Activated naive CD8-positive, alpha-beta T cell treated with anti-CD3 and anti-CD28 coated beads, Interleukin-2, amount 10 ng/mL, durations not matched to agents 7 days and 5 days (primary cell): ENCODE data around the gene UBALD2. TPM values are rescaled to one million over a fixed set of nuclear protein-coding genes. Genes with fewer than 3 reads are reported as not detected.
A peak's percentile ranks its signal among the peaks of the same experiment; 100 is the strongest.

ENCODE experiments used
- ATAC-seq: fragments of 150-1000 bp; cut with Tn5 transposase; one replicate; pipeline ENCODE4 v1.10.0; 2021; ENCODE audit warnings: low read depth, moderate library complexity
- POLR2A ChIA-PET: fragments of 350-600 bp; sonication (Branson Sonifier 250); formaldehyde crosslinking; loops from one replicate; lab custom pipeline; 2021; ENCODE audit warnings: antibody characterized with exemption; lab: Charles Lee
- DNase-seq: peaks from one replicate; pipeline ENCODE4 v3.0.0; 2021
- H3K27ac Mint-ChIP-seq: one replicate; pipeline ENCODE4 v1.8.0; 2022; ENCODE audit warnings: mild to moderate bottlenecking, mixed read lengths
- H3K27me3 Mint-ChIP-seq: one replicate; pipeline ENCODE4 v1.8.0; 2022; ENCODE audit warnings: mild to moderate bottlenecking, moderate library complexity, mixed read lengths
- H3K36me3 Mint-ChIP-seq: one replicate; pipeline ENCODE4 v1.8.0; 2021; ENCODE audit warnings: mild to moderate bottlenecking, mixed read lengths
- H3K4me1 Mint-ChIP-seq: one replicate; pipeline ENCODE4 v1.8.0; 2021; ENCODE audit warnings: mixed read lengths
- H3K4me3 Mint-ChIP-seq: one replicate; pipeline ENCODE4 v1.8.0; 2022; ENCODE audit warnings: mild to moderate bottlenecking, moderate library complexity, mixed read lengths
- H3K9me3 Mint-ChIP-seq: one replicate; pipeline ENCODE4 v1.8.0; 2021; ENCODE audit warnings: mixed read lengths
- total RNA-seq, 2 experiments: library from RNA; stranded (reverse); gene quantifications; one replicate each; pipeline ENCODE4 v1.2.3, GENCODE V29; 2021

UBALD2 gene
- total RNA-seq, 2 experiments from 2014 or later, result 344 to 375 TPM

DNA sequence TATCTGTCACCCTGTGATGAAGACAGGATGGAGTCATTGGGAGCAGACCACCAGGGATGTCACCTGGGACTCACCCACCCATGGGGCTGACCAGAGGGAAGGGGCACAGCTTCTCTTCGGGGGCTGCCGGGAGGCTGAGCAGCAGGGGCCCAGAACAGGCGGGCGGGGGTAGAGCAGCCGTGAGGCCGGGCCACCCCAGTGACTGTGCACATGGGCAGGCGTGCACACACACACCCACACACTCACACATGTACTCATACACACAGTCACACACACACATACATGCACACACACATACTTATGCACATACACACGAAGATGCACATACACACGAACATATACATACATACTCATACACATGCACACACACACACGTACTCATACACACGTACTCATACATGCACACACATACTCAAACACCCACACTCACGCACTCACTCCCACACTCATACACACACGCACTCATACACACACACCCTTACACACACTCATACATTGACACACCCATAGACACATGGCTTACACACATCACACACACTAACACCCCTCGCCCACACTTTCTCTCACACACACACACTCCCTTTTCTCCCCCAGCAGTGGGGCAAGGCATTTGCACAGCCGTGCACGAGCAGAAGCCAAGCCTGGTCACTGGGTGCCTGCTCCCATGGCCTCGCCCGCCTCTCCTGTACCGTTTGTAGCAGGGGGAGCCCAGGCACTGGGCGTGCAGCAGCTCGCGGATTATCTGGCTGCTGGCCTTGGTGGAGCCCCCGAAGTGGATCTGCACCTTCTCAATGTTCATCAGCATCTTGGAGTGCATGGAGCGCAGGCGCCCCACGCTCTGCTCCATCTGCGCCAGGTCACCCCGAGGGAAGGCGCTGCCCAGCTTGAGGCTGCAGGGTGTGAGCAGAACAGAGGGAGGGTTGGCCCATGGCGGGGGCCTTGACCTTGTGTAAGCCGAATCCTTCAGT, 12.4 kb downstream of the UBALD2 start:
- no peak for DNase-seq
- H3K4me1 Mint-ChIP-seq, result peaks cover 29% of the 10 kb centered on the region

DNA sequence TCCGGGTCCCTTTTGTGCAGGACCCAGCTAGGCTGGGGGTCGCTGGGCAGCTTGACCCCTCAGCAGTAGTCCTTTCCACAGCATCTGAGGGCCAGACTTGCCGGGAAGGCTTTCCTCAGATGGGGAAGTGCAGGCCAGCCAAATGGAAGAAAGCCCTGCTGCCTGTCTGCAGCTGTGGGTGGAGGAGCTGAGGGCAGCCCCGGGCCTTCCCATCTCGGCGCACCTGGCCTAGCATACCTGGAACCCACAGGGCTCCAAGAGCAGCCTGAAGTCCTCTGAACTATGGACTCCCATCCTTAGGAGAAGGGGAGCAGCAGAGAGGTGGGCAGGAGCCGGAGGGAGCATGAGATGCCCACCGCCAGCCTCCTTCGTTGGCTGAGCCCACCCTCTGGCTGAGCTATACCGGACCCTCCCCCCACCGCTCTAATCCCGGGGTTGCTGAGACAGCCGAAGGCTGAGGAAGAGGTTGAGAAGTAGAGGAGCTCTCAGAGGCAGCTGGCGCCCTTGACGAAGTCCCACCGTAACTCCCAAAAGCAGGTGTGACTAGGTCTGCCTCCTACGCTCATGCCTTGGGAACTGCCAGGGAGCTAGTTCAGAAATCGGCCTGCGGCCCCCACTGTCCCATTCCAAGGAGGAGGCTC, 13.2 kb downstream of the UBALD2 start:
- no peak for DNase-seq
- Mint-ChIP-seq H3K9me3 (no peaks in the 10 kb centered on the region), H3K27ac (no peak overlapping the region), H3K4me3 (no peak overlapping the region), H3K27me3 (no peaks in the 10 kb centered on the region), H3K36me3 (peaks cover 3% of the 10 kb centered on the region), H3K4me1 (peaks cover 21% of the 10 kb centered on the region)
- no peak for ATAC-seq
- POLR2A ChIA-PET, result interaction anchor here (0.5 to 24.4 kb wide), 6 partner anchors 27 to 1130 kb away, joined by 3 to 1721 read pairs (median 5); partner anchors contain the start of genes RNF157 and UBALD2

More for the DNA sequence above, 12.4 kb downstream of the UBALD2 start:
- H3K4me3 Mint-ChIP-seq, result no peak overlapping the region
- H3K27me3 Mint-ChIP-seq, result no peaks in the 10 kb centered on the region
- POLR2A ChIA-PET, result interaction anchor here (0.6 to 26.9 kb wide), 6 partner anchors 26 to 1130 kb away, joined by 4 to 1721 read pairs (median 144); partner anchors contain the start of genes RNF157 and UBALD2
- ATAC-seq, result no peak
- H3K9me3 Mint-ChIP-seq, result no peaks in the 10 kb centered on the region
- H3K27ac Mint-ChIP-seq, result peak overlapping the region; percentile 52
- H3K36me3 Mint-ChIP-seq, result peaks cover 3% of the 10 kb centered on the region

GRCh38 chr17:76278952-76279741, 14.0 kb downstream of the UBALD2 start:
- Mint-ChIP-seq H3K27ac (peak overlapping the region; percentile 45), H3K9me3 (no peaks in the 10 kb centered on the region), H3K4me1 (peaks cover 15% of the 10 kb centered on the region), H3K27me3 (no peaks in the 10 kb centered on the region), H3K4me3 (no peak overlapping the region), H3K36me3 (peaks cover 3% of the 10 kb centered on the region)
- DNase-seq (peak; percentile 92), ATAC-seq (peak; percentile 77)
- POLR2A ChIA-PET, result interaction anchor here (0.5 to 24.4 kb wide), 14 partner anchors 7 to 265 kb away, joined by 3 to 1721 read pairs (median 4); partner anchors contain the start of genes EXOC7, FOXJ1, RNF157 and UBALD2

- Mint-ChIP-seq H3K27ac (peak overlapping the region; percentile 45), H3K4me1 (peaks cover 10% of the 10 kb centered on the region), H3K9me3 (no peaks in the 10 kb centered on the region), H3K27me3 (no peaks in the 10 kb centered on the region), H3K4me3 (no peak overlapping the region), H3K36me3 (peaks cover 3% of the 10 kb centered on the region)
- POLR2A ChIA-PET, result interaction anchor here (0.5 to 24.4 kb wide), 13 partner anchors 8 to 266 kb away, joined by 3 to 1721 read pairs (median 4); partner anchors contain the start of genes EXOC7, FOXJ1, RNF157 and UBALD2
- ATAC-seq (no peak), DNase-seq (no peak)
Observed at GRCh38 chr17:76279742-76280287, 14.7 kb downstream of the UBALD2 start.

GRCh38 chr17:76280650-76281049, 15.5 kb downstream of the UBALD2 start:
- no peak overlapping the region for H3K4me3 Mint-ChIP-seq
- no peaks in the 10 kb centered on the region for H3K27me3 Mint-ChIP-seq
- ATAC-seq (no peak), DNase-seq (no peak)
- POLR2A ChIA-PET, result interaction anchor here (0.6 to 24.4 kb wide), 5 partner anchors 9 to 158 kb away, joined by 3 to 1721 read pairs (median 10); partner anchors contain the start of genes RNF157 and UBALD2
- no peak overlapping the region for H3K27ac Mint-ChIP-seq
- no peaks in the 10 kb centered on the region for H3K9me3 Mint-ChIP-seq
- H3K36me3 Mint-ChIP-seq, result peaks cover 1% of the 10 kb centered on the region
- H3K4me1 Mint-ChIP-seq, result peaks cover 6% of the 10 kb centered on the region

DNA sequence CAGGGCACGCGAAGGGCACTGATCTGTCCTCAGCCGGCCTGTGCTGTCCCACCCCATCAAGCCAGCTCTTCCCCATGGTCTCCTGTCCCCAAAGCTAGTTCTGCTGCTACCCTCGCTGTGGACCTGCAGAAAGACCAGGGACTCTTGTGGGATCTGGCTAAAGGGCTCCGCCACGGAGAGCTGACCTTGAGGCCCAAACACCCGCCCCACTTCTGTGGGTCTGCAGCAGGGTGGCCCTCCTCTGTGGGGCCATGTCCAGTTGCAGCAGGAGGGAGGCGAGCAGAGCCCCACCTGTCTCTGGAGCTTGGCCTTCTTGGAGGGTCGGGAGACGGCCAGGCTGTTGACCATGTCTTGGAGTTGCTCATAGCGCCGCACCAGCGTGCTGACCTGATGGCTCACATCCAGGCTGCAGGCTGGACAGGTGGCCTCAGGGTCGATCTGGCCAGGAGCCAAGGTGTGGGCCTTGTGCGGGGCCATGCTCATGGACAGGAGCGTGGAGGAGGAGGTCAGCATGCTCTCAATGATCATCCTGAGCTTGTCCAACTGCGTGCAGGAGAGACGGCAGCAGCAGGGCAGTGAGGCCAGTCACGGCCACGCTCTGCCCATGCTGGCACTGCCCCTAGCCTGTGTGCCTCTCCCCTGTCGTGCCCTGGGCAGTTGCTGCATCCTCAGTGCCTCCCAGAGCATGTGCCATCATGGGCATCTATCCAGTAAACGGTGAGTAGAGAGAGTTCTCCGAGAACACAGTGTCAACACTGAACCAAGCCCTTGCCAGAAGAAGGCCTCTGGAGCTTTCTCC, 16.6 kb downstream of the UBALD2 start:
- DNase-seq, result no peak
- no peak for ATAC-seq
- no peaks in the 10 kb centered on the region for H3K27me3 Mint-ChIP-seq
- H3K4me1 Mint-ChIP-seq, result peaks cover 6% of the 10 kb centered on the region
- POLR2A ChIA-PET, result interaction anchor here (0.5 to 24.4 kb wide), 6 partner anchors 9 to 284 kb away, joined by 3 to 1721 read pairs (median 4); partner anchors contain the start of genes RNF157 and UBALD2
- H3K4me3 Mint-ChIP-seq, result no peak overlapping the region
- H3K9me3 Mint-ChIP-seq, result no peaks in the 10 kb centered on the region
- peaks cover 1% of the 10 kb centered on the region for H3K36me3 Mint-ChIP-seq
- H3K27ac Mint-ChIP-seq, result no peak overlapping the region

GRCh38 chr17:76292567-76292966, 27.4 kb downstream of the UBALD2 start:
- H3K27ac Mint-ChIP-seq, result no peak overlapping the region
- no peaks in the 10 kb centered on the region for H3K27me3 Mint-ChIP-seq
- H3K9me3 Mint-ChIP-seq, result no peaks in the 10 kb centered on the region
- H3K4me3 Mint-ChIP-seq, result no peak overlapping the region
- DNase-seq (no peak), ATAC-seq (no peak)
- H3K36me3 Mint-ChIP-seq, result peaks cover 5% of the 10 kb centered on the region
- no peaks in the 10 kb centered on the region for H3K4me1 Mint-ChIP-seq
- POLR2A ChIA-PET, result no interaction called here

DNA sequence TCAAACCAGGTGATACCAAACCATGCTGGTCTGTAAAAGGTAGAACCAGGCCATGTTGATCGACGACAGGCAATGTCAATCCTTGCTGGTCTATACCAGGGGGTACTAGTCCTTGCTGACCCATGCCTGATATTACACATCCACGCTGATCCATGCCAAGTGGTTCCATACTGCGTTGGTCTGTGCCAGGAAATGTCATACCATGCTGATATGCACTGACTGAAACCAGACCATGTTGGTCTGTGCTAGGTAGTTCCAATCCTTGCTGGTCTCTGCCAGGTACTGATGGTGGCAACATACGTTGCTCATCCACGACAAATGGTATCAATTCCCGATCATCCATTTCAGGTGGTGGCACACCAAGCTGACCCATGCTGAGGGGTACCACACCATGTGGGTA, 28.0 kb downstream of the UBALD2 start:
- Mint-ChIP-seq H3K27ac (no peak overlapping the region), H3K36me3 (peaks cover 5% of the 10 kb centered on the region), H3K9me3 (no peaks in the 10 kb centered on the region), H3K27me3 (no peaks in the 10 kb centered on the region), H3K4me1 (no peaks in the 10 kb centered on the region), H3K4me3 (no peak overlapping the region)
- no peak for DNase-seq
- no peak for ATAC-seq
- POLR2A ChIA-PET, result no interaction called here

GRCh38 chr17:76296186-76296585, 31.0 kb downstream of the UBALD2 start:
- Mint-ChIP-seq H3K4me1 (peaks cover 3% of the 10 kb centered on the region), H3K27ac (no peak overlapping the region), H3K27me3 (no peaks in the 10 kb centered on the region), H3K36me3 (peaks cover 5% of the 10 kb centered on the region), H3K9me3 (no peaks in the 10 kb centered on the region), H3K4me3 (no peak overlapping the region)
- ATAC-seq (no peak), DNase-seq (no peak)
- POLR2A ChIA-PET, result no interaction called here

- no peak for ATAC-seq
- H3K4me3 Mint-ChIP-seq, result no peak overlapping the region
- no peak overlapping the region for H3K27ac Mint-ChIP-seq
- DNase-seq, result no peak
- H3K9me3 Mint-ChIP-seq, result no peaks in the 10 kb centered on the region
- no peaks in the 10 kb centered on the region for H3K27me3 Mint-ChIP-seq
- POLR2A ChIA-PET, result no interaction called here
- H3K36me3 Mint-ChIP-seq, result peaks cover 5% of the 10 kb centered on the region
- H3K4me1 Mint-ChIP-seq, result peaks cover 3% of the 10 kb centered on the region
Observed at GRCh38 chr17:76296889-76297288, 31.7 kb downstream of the UBALD2 start.

- peaks cover 5% of the 10 kb centered on the region for H3K36me3 Mint-ChIP-seq
- POLR2A ChIA-PET, result interaction anchor here (0.6 kb wide), 1 partner anchor 41 kb away, joined by 4 read pairs; no protein-coding TSS in a partner anchor
- no peaks in the 10 kb centered on the region for H3K27me3 Mint-ChIP-seq
- DNase-seq, result no peak
- no peak overlapping the region for H3K4me3 Mint-ChIP-seq
- no peaks in the 10 kb centered on the region for H3K9me3 Mint-ChIP-seq
- no peak overlapping the region for H3K27ac Mint-ChIP-seq
- H3K4me1 Mint-ChIP-seq, result peaks cover 3% of the 10 kb centered on the region
- no peak for ATAC-seq
Observed at GRCh38 chr17:76297436-76297835, 32.3 kb downstream of the UBALD2 start.
